IPS-18c (cell line): ENCODE data around the gene CLDN4.
A peak's percentile ranks its signal among the peaks of the same experiment; 100 is the strongest.
"Not testable (repeated sequence)": the region's sequence is repeated elsewhere in the genome, so short reads cannot be mapped to it uniquely, and the experiment has no call there.

Source experiments
- H3K4me3 ChIP-seq: 2 replicates; pipeline ENCODE4 v1.7.0; 2013; ENCODE audit warnings: low read depth, mild to moderate bottlenecking, low read length, moderate library complexity; ENCODE audit not compliant: insufficient read depth
- H3K9me3 ChIP-seq: one replicate; pipeline ENCODE4 v1.6.1; 2013; ENCODE audit warnings: mild to moderate bottlenecking, low read length, moderate library complexity; ENCODE audit not compliant: control insufficient read depth, insufficient read depth

The CLDN4 gene

DNA sequence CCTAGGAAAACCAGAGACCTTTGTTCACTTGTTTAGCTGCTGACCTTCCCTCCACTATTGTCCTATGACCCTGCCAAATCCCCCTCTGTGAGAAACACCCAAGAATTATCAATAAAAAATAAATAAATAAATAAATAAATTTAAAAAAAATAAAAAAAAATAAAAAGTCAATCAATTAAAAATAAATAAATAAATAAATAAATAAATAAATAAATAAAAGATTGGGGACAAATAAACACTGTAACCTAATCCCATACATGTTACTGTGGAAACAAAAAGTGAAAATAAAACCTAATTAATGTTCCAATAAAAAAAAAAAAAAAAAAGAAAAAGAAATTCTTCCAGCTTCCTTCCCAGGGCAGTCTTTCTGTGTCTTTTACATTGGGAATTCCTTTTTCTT, 6.4 kb downstream of the CLDN4 start:
- not testable (repeated sequence) for H3K4me3 ChIP-seq, H3K9me3 ChIP-seq

DNA sequence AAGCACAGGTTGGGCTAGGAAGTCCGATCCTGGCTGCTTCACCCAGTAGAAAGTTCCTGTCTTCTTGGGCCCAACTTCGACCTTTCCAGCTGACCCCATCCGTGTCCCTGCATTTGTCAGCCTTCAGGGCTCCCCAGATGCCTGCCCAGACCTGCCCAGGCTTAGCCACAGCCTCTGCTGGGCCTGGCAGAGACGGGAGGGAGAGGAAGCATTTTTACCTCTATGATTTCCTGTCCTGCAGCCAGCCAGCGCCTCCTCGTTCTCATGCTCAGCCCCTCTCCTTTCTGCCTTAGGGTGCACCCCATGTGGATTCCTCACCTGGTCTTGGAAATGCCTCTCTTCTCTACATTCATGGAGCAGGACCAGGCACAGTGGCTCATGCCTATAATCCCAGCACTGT, 7.8 kb downstream of the CLDN4 start:
- Histone ChIP-seq H3K9me3 (peaks cover 2% of the 10 kb centered on the region), H3K4me3 (no peak overlapping the region)

DNA sequence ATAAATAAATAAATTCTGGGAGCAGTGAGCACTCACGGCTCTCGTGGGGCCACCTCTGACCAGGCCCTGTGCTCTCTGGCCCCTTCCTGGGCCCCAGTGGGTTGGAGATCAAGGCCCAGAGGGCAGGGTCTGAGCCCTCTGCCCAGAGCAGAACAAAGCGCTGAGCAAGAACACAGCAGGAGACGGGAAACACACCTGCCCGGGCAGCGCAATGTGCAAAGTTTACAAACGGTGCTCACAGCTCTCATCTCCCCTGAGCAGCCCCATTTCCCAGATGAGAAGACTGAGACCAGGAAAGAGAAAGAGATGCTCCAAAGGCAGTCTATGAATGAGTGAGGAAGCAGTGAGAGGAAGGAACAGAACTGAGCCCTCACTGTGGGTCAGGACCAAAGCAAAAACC, 8.5 kb downstream of the CLDN4 start:
- Histone ChIP-seq H3K9me3 (peaks cover 2% of the 10 kb centered on the region), H3K4me3 (no peak overlapping the region)

DNA sequence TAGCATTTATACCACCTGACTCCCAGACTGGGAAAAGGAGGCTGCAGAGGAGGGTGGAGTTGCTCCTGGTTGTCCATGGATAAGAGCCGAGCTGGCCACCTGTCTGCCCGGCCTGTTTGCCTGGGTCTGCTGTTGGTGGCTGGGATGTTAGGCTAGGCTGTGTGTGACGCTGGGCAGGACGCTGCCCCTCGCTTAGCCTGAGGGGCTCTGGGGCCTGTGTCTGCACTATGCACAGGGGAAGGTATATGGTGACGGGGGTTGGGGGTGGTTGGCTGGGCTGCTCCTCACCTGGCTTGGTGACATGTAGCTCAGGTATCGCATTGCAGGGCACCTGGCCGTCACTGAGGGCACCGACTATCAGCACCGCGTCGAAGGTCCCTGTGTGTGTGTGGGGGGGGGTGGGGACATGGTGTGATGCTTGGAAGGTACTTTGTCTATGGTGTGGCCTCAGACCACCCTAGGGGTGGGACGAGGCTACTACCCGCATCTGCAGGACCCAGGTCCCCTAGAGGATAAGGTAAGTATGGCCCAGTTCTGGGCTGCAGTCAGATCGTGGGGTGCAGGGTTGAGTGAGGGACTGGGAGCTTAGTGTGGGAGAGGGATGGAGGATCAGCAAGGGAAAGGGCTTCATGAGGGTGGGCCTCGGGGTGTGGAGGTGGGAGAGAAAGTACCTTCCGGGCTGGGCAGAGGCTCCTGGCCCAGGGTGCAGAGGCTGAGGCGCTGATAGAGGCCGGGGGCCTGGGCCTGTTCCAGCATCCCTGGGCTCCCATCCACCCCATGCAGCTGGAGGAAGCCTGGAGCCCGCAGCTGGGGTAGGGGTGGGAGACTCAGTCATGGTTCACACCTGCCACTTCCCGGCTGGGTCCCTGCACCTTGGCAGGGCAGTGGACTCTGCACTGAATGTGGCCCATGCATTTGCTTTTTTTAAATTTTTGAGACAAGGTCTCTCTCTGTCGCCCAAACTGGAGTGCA, 9.2 kb downstream of the CLDN4 start:
- Histone ChIP-seq H3K9me3 (no peaks in the 10 kb centered on the region), H3K4me3 (no peak overlapping the region)

DNA sequence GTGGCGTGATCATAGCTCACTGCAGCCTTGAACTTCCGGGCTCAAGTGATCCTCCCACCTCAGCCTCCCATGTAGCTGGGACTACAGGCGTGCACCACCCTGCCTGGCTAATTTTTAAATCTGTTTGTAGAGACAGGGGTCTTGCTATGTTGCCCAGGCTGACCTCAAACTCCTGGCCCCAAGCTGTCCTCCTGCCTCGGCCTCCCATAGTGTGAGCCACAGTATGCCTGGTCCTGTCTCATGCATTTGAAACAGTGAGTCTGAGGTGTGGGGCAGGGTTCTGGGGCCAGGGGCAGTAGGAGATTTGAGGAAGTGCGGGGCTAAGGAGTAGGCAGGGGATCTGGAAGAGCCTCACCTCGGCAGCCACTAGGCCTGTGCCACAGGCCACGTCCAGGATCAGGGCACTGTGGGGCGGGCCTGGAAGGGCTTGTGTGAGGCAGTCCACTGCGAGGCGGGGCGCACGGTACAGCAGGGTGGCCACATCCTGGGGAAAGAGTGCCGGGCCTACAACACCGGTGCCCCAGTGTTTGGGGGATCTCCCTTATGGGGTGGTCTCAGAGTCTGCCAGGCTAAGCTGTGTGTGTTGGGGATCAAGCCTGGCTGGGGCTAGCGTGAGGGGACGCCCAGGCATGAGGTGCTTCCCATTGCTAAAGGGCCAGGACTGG, 10.1 kb downstream of the CLDN4 start:
- H3K4me3 ChIP-seq = no peak overlapping the region
- H3K9me3 ChIP-seq = no peaks in the 10 kb centered on the region

DNA sequence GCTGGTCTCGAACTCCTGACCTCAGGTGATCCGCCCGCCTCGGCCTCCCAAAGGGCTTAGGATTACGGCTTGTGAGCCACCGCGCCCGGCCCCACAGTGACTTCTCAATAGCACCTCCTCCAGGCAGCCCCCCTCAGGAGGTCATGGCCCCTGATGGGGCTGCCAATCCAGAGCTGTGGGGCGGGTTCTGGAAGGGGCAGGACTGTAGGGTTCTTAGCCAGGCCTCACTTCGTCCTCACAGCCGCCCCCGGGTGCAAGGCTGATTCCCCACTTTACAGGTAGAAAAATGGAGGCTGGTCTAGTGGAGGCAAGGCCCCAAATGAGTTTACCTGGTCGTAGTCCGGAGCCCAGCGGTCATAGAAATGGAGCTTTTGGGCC, 10.9 kb downstream of the CLDN4 start:
- Histone ChIP-seq H3K9me3 (no peaks in the 10 kb centered on the region), H3K4me3 (peak overlapping the region; percentile 69)

DNA sequence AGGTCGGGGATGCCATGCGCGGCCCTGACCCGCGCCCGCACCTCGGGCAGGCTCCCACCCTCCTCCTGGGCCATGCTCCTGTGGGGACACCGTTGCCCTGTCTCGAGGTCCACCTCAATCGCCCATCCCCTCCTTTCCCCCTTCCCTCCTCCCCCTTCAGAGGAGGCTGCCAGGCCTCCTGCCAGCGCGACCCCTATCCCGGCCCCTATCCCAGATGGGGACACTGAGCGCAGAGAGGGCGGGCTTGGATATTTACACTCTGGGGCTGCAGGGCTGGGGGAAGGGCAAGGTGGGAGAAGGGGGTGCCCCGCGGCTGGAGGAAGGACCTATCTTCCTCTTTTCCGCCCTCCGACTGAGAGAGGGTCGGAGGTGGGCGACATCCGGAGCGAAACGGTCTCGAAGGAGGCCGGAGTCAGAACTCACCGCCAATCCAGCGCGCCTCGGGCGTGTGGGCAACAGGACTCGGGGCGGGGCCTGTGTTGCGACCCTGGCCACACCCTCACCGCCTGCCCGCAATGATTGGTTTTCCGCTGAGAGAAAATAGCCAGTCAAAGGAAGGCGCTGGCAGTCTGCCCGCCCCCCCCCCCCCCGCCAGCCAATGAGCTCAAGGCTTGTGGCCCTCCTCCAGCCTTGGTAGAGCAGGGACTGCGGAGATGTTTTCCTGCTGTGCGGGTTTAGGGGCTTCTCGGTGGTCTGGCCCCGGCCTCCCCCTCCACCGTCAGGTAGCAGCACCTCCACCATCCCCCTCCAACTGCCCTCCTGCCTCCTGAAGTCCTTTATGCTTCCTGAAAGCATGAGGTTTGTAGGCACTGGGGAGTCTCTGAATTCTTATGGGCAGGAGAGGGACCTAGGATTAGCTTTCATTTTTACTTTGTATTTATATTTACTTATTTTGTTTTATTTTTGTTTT, 11.5 kb downstream of the CLDN4 start, which contains the start of gene METTL27:
Gene METTL27 (minus strand): TSS at position 450 of the 910 bp plus-strand sequence. CDS start 376 bp downstream, at position 74.
- Histone ChIP-seq H3K4me3 (peak within 1 kb of the TSS; percentile 69), H3K9me3 (no peaks in the 10 kb centered on the region)

DNA sequence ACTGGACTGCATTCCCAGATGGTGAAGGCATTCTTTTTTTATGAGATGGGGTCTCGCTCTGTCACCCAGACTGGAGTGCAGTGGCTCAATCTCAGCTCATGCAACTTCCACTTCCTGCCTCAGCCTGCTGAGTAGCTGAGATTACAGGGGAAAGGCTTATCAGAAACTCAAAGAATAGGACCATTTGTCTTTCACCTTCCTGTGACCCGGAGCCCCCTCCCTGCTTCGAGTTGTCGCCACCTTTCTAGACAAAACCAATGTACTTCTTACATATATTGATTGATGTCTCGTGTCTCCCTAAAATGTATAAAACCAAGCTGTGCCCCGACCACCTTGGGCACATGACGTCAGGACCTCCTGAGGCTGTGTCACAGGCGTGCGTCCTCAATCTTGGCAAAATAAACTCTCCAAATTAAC, 13.3 kb downstream of the CLDN4 start:
- H3K9me3 ChIP-seq = peaks cover 2% of the 10 kb centered on the region
- H3K4me3 ChIP-seq = no peak overlapping the region

DNA sequence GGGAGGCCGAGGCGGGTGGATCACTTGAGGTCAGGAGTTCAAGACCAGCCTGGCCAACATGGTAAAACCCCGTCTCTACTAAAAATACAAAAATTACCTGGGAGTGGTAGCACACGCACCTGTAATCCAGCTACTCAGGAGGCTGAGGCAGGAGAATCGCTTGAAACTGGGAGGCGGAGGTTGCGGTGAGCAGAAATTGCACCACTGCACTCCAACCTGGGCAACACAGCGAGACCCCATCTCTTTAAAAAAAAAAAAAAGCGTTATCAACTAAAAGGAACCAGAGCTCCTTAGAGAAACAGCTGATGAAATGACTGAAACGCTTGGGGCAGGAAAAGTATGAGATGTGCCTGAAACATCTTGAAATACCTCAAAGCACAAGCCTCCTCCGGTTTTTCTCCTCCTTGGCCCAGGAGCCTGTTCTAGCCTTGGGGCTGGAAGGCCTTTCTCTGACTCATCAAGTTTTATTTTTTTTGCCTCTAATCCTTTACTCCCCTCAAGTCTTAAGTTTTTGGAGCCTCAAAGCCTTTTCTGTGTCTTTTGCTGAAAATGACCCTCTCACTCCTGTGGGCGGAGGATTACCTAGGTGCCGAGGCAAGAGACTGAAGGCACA, 14.2 kb downstream of the CLDN4 start:
- Histone ChIP-seq H3K9me3 (peaks cover 2% of the 10 kb centered on the region), H3K4me3 (no peak overlapping the region)

DNA sequence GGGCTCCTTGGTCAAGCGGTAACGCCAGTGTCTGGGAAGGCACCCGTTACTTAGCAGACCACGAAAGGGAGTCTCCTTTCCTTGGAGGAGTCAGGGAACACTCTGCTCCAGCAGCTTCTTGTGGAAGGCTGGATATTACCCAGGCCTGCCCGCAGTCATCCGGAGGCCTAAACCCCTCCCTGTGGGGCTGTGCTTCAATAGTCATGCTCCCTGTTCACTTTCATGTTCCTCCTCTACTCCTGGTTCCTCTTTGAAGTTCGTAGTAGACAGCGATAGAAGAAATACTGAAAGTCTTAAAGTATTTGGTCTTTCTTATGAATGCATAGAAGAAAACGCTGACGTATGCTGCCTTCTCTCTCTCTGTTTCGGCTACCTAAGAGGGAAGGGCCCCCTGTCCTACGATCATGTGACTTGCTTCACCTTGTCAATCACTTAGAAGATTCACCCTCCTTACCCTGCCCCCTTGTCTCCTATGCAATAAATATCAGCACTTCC, 15.0 kb downstream of the CLDN4 start:
- H3K4me3 ChIP-seq, H3K9me3 ChIP-seq: not testable (repeated sequence)

DNA sequence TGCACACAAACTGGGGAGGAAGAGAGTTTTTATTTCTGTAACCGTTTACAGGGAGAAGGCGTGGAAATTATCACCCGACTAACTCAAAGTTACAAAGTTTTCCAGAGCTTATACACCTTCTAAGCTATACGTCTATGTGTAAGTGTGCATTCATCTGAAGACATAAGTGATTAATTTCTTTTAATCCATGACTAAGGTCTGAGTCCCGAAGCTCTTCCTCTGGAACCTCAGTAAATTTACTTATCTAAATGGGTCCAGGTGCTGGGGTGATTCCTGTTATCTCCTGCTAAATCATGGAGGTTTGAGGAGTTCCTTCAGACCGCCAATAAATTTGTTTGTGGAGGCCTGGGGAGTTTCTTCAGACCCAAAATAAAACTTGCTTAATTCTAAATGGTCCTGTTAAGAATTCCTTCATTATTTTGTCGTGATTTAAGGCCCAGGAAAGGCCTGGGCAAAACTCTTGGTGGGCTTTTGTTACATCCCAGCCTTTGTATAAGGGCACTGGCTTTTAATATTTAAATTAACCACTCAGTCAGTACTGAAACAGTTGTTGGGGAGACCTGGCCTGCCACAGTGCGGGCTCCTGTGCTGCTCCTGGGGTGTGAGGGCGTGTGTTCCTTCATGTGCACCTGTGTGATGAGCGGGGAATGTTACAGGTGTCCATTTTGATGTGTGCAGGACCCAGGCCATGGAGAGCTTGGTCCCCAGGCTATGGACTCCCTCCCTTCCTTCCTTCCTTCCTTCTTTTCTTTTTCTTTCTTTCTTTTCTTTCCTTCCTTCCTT, 17.3 kb downstream of the CLDN4 start:
- Histone ChIP-seq H3K9me3 (peaks cover 2% of the 10 kb centered on the region), H3K4me3 (no peak overlapping the region)

DNA sequence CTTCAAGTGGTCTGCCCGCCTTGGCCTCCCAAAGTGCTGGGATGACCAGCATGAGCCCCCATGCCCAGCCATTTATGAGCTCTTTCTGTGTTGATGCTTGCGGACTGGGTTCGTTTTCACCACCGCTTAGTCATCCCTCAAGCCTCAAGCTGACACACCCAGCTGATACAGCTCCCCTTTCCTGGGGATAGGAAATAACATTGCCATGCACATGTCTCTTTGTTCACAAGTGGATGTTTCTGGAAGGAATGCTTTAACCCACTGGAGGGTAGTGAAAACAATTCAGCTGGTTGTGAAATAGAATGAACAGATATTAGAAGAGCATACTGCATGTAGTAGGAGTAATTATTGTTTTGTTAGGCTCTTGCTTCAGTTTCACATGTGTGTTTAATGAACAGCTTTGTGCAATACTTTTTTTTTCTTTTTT, 20.0 kb downstream of the CLDN4 start:
- peaks cover 2% of the 10 kb centered on the region for H3K9me3 ChIP-seq
- no peak overlapping the region for H3K4me3 ChIP-seq

DNA sequence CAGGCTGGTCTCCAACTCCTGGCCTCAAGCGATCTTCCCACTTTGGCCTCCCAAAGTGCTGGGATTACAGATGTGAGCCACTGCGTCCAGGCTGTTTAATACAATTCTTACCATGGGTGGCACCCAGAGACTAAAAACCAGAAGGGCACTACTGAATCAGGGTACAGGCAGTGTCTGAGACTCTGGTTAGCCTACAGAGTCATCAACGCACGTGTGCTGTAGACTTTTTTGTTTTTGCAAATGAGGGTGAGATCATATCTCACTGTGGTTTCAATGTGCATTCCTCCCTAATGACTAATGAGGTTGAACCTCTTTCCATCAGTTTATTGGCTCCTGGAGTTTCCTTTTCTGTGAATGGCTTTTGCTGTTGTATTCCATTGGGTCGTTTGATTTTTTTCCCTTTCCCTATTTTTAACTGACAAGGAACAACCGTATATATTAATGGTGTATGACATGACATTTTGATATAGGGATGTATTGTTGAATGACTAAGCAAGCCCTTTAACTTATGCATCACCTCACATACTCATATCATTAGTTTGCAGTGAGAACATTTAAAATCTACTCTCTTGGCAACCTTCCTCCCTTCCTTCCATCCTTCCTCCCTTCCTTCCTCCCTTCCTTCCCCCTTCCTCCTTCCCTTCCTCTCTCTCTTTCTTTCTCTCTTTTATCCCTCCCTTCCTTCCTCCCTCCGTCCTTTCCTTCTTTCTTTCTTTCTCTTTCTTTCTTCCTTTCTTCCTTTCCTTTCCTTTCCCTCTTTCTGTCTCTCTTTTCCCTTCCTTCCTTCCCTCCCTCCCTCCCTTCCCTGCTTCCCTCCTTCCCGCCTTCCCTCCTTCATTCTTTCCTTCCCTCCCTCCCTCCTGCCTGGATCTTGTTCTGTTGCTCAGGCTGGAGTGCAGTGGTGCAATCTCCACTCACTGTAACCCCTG, 20.9 kb downstream of the CLDN4 start:
- H3K9me3 ChIP-seq = peaks cover 2% of the 10 kb centered on the region
- H3K4me3 ChIP-seq = no peak overlapping the region

DNA sequence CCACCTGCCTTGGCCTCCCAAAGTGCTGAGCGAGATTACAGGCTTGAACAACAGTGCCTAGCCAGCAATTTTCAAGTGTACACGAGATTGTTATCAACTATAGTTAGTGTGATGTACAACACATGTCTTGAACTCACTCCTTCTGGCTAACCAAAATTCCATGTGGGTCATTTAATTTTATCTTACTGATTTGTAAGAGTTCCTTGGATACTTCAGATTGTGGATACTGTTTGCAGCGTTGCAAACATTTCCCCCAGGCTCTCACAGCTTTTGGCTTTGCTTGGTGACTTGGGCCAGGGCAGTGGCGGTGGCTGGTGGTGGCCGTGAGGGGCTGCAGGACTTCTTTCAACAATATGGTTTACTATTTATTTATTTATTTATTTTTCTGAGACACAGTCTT, 21.7 kb downstream of the CLDN4 start:
- no peak overlapping the region for H3K4me3 ChIP-seq
- H3K9me3 ChIP-seq = peaks cover 1% of the 10 kb centered on the region

DNA sequence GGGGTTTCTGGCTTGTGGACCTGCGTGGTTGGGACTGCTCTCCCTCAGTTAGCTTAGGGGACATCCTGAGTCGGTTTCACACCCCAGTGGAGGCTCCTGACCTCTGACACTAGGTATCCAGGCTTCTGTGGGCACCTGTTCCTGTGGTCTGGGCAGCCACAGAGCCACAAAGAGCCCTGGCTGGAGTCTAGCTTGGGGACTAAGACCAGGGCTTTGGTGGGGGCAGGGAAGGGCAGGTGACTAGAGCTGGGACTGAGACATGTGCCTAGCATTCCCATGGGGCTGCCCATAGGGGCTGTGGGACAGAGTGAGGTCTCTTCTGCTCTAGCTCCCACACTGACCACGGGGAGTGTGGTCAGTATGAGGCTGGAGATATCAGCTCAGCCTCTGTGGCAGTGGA, 26.1 kb downstream of the CLDN4 start:
- no peaks in the 10 kb centered on the region for H3K9me3 ChIP-seq
- no peak overlapping the region for H3K4me3 ChIP-seq
